C4-2B (cell line): ENCODE data around the gene DDX53.

ENCODE experiments used
- H3K27ac ChIP-seq: fragments of 450-650 bp; 2 replicates; pipeline ENCODE4 v1.5.1; 2017
- ZFX ChIP-seq: fragments of 450-650 bp; IDR thresholded peaks from 2 replicates; pipeline ENCODE4 v1.6.1; 2017
- TF ChIP-seq, protein P1 (sequence below): fragments of 450-650 bp; conservative IDR thresholded peaks from 2 replicates; pipeline ENCODE4 v1.5.1; 2017; ENCODE audit warnings: mild to moderate bottlenecking

The DDX53 gene

GRCh38 chrX:23012162-23012561, 12.4 kb downstream of the DDX53 start:
- H3K27ac ChIP-seq, result no peak overlapping the region
- TF ChIP-seq ZFX, result no peak
- TF ChIP-seq, protein P1, sequence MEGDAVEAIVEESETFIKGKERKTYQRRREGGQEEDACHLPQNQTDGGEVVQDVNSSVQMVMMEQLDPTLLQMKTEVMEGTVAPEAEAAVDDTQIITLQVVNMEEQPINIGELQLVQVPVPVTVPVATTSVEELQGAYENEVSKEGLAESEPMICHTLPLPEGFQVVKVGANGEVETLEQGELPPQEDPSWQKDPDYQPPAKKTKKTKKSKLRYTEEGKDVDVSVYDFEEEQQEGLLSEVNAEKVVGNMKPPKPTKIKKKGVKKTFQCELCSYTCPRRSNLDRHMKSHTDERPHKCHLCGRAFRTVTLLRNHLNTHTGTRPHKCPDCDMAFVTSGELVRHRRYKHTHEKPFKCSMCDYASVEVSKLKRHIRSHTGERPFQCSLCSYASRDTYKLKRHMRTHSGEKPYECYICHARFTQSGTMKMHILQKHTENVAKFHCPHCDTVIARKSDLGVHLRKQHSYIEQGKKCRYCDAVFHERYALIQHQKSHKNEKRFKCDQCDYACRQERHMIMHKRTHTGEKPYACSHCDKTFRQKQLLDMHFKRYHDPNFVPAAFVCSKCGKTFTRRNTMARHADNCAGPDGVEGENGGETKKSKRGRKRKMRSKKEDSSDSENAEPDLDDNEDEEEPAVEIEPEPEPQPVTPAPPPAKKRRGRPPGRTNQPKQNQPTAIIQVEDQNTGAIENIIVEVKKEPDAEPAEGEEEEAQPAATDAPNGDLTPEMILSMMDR, result no peak

- TF ChIP-seq, protein P1, result no peak
- no peak for TF ChIP-seq ZFX
- no peak overlapping the region for H3K27ac ChIP-seq
These were observed 12.9 kb downstream of the DDX53 start for GRCh38 chrX:23012636-23013035.

- no peak overlapping the region for H3K27ac ChIP-seq
- no peak for TF ChIP-seq ZFX
- TF ChIP-seq, protein P1, result no peak
These were observed 13.6 kb downstream of the DDX53 start for GRCh38 chrX:23013366-23013765.

DNA sequence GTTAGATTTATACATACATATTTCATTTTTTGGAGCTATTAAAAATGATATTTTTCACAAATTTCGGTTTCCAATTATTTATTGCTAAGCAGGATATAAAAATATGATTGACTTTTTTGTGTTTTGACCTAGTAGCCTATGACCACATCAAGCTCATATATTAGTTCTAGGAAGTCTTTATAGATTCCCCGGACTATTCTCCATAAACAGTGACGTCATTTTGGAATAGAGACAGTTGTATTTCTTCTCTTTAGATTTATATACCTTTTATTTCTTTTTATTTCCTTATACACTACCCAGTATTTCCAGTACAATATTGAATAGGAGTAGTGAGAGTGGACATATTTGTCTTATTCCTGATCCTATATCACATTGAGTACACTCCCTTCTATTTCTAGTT, 31.8 kb downstream of the DDX53 start:
- no peak for TF ChIP-seq ZFX
- TF ChIP-seq, protein P1, result no peak
- no peak overlapping the region for H3K27ac ChIP-seq

- TF ChIP-seq ZFX, result no peak
- TF ChIP-seq, protein P1, result peak; percentile 21
- H3K27ac ChIP-seq, result no peak overlapping the region
These were observed 35.7 kb downstream of the DDX53 start for GRCh38 chrX:23035493-23035892.

GRCh38 chrX:23046443-23046842, 46.7 kb downstream of the DDX53 start:
- no peak overlapping the region for H3K27ac ChIP-seq
- TF ChIP-seq, protein P1, result no peak
- TF ChIP-seq ZFX, result no peak

- TF ChIP-seq, protein P1, result no peak
- TF ChIP-seq ZFX, result no peak
- H3K27ac ChIP-seq, result no peak overlapping the region
These were observed 49.2 kb downstream of the DDX53 start for GRCh38 chrX:23048806-23049573.
